Activated naive CD8-positive, alpha-beta T cell treated with anti-CD3 and anti-CD28 coated beads, Interleukin-2, amount 50 U/mL, for 24 hours (primary cell): Measurements from ENCODE around the gene OR10A4.
"Not testable (repeated sequence)": the region's sequence is repeated elsewhere in the genome, so short reads cannot be mapped to it uniquely, and the experiment has no call there.

Source experiments
- ATAC-seq: fragments of 150-1000 bp; cut with Tn5 transposase; one replicate; pipeline ENCODE4 v1.10.0; 2021
- DNase-seq: peaks from one replicate; pipeline ENCODE4 v3.0.0; 2021
- H3K27ac Mint-ChIP-seq: one replicate; pipeline ENCODE4 v1.8.0; 2021; ENCODE audit warnings: mild to moderate bottlenecking, mixed read lengths
- H3K27me3 Mint-ChIP-seq: one replicate; pipeline ENCODE4 v1.8.0; 2021; ENCODE audit warnings: mixed read lengths
- H3K36me3 Mint-ChIP-seq: one replicate; pipeline ENCODE4 v1.8.0; 2021; ENCODE audit warnings: low read depth, mixed read lengths
- H3K4me1 Mint-ChIP-seq: one replicate; pipeline ENCODE4 v1.8.0; 2021; ENCODE audit warnings: mixed read lengths
- H3K4me3 Mint-ChIP-seq: one replicate; pipeline ENCODE4 v1.8.0; 2021; ENCODE audit warnings: mild to moderate bottlenecking, moderate library complexity, mixed read lengths
- H3K9me3 Mint-ChIP-seq: one replicate; pipeline ENCODE4 v1.8.0; 2021; ENCODE audit warnings: mixed read lengths

OR10A4 gene

GRCh38 chr11:6876325-6876724 is at the start of gene OR10A4:
Gene OR10A4, plus strand, starts transcription at chr11:6876625. Its CDS starts 23 bp downstream, at chr11:6876648.
- Mint-ChIP-seq H3K4me1 (no peaks in the 10 kb centered on the region), H3K27ac (no peak within 1 kb of the TSS), H3K4me3 (no peak within 1 kb of the TSS), H3K27me3 (peaks cover 7% of the 10 kb centered on the region), H3K36me3 (no peaks in the 10 kb centered on the region), H3K9me3 (no peaks in the 10 kb centered on the region)
- DNase-seq = no peak
- no peak for ATAC-seq

GRCh38 chr11:6828103-6828502 is 48.3 kb upstream of the OR10A4 start:
- Mint-ChIP-seq H3K27ac (no peak overlapping the region), H3K36me3 (no peaks in the 10 kb centered on the region)

GRCh38 chr11:6833356-6833755 is 43.1 kb upstream of the OR10A4 start:
- Mint-ChIP-seq H3K36me3 (no peaks in the 10 kb centered on the region), H3K27me3 (peaks cover 5% of the 10 kb centered on the region), H3K4me3 (no peak overlapping the region), H3K27ac (no peak overlapping the region), H3K9me3 (no peaks in the 10 kb centered on the region), H3K4me1 (no peaks in the 10 kb centered on the region)
- ATAC-seq (no peak), DNase-seq (no peak)

More at GRCh38 chr11:6828103-6828502, 48.3 kb upstream of the OR10A4 start:
- Mint-ChIP-seq H3K27me3 (peaks cover 8% of the 10 kb centered on the region), H3K4me1 (no peaks in the 10 kb centered on the region), H3K4me3 (no peak overlapping the region), H3K9me3 (no peaks in the 10 kb centered on the region)
- no peak for ATAC-seq
- DNase-seq = no peak

GRCh38 chr11:6834021-6834420 is 42.4 kb upstream of the OR10A4 start:
- no peaks in the 10 kb centered on the region for H3K4me1 Mint-ChIP-seq
- no peak overlapping the region for H3K27ac Mint-ChIP-seq
- H3K9me3 Mint-ChIP-seq = no peaks in the 10 kb centered on the region
- no peak for DNase-seq
- no peak overlapping the region for H3K4me3 Mint-ChIP-seq
- H3K36me3 Mint-ChIP-seq = no peaks in the 10 kb centered on the region
- ATAC-seq = no peak
- H3K27me3 Mint-ChIP-seq = peaks cover 5% of the 10 kb centered on the region

- H3K27ac Mint-ChIP-seq = no peak overlapping the region
These were observed 34.7 kb upstream of the OR10A4 start for GRCh38 chr11:6841694-6842093.

GRCh38 chr11:6843670-6844069 is 32.8 kb upstream of the OR10A4 start:
- Mint-ChIP-seq H3K27me3 (peaks cover 12% of the 10 kb centered on the region), H3K36me3 (no peaks in the 10 kb centered on the region), H3K27ac (no peak overlapping the region), H3K9me3 (no peaks in the 10 kb centered on the region), H3K4me3 (no peak overlapping the region), H3K4me1 (no peaks in the 10 kb centered on the region)
- ATAC-seq (no peak), DNase-seq (no peak)

More at GRCh38 chr11:6841694-6842093, 34.7 kb upstream of the OR10A4 start:
- Mint-ChIP-seq H3K36me3 (no peaks in the 10 kb centered on the region), H3K4me1 (no peaks in the 10 kb centered on the region), H3K4me3 (no peak overlapping the region), H3K27me3 (peaks cover 12% of the 10 kb centered on the region), H3K9me3 (no peaks in the 10 kb centered on the region)
- ATAC-seq (no peak), DNase-seq (no peak)

GRCh38 chr11:6844356-6844755 is 32.1 kb upstream of the OR10A4 start:
- DNase-seq (no peak), ATAC-seq (no peak)
- Mint-ChIP-seq H3K27me3 (peaks cover 13% of the 10 kb centered on the region), H3K9me3 (no peaks in the 10 kb centered on the region), H3K4me1 (no peaks in the 10 kb centered on the region), H3K36me3 (no peaks in the 10 kb centered on the region), H3K4me3 (no peak overlapping the region), H3K27ac (no peak overlapping the region)

- H3K27ac Mint-ChIP-seq = no peak within 1 kb of the TSS
- ATAC-seq (no peak), DNase-seq (no peak)
- H3K36me3 Mint-ChIP-seq = no peaks in the 10 kb centered on the region
- no peaks in the 10 kb centered on the region for H3K4me1 Mint-ChIP-seq
- H3K27me3 Mint-ChIP-seq = peaks cover 14% of the 10 kb centered on the region
- H3K4me3 Mint-ChIP-seq = no peak within 1 kb of the TSS
- peaks cover under 1% of the 10 kb centered on the region for H3K9me3 Mint-ChIP-seq
These were observed 31.0 kb upstream of the OR10A4 start, which contains the start of gene OR10A5 for GRCh38 chr11:6845383-6845782. Gene OR10A5, plus strand, starts transcription at chr11:6845683. Its CDS starts 0 bp downstream, at chr11:6845683.

- DNase-seq (no peak), ATAC-seq (no peak)
- no peaks in the 10 kb centered on the region for H3K36me3 Mint-ChIP-seq
- H3K9me3 Mint-ChIP-seq = peaks cover 25% of the 10 kb centered on the region
- no peaks in the 10 kb centered on the region for H3K4me1 Mint-ChIP-seq
- H3K27me3 Mint-ChIP-seq = peaks cover 3% of the 10 kb centered on the region
- no peak overlapping the region for H3K4me3 Mint-ChIP-seq
- no peak overlapping the region for H3K27ac Mint-ChIP-seq
These were observed 25.9 kb upstream of the OR10A4 start for GRCh38 chr11:6850526-6850925.

- not testable (repeated sequence) for ATAC-seq, H3K27ac Mint-ChIP-seq, DNase-seq, H3K4me1 Mint-ChIP-seq, H3K4me3 Mint-ChIP-seq, H3K36me3 Mint-ChIP-seq, H3K27me3 Mint-ChIP-seq
- H3K9me3 Mint-ChIP-seq = peaks cover 29% of the 10 kb centered on the region
These were observed 21.6 kb upstream of the OR10A4 start for GRCh38 chr11:6854801-6855200.

- Mint-ChIP-seq H3K9me3 (peaks cover 25% of the 10 kb centered on the region), H3K27me3 (peaks cover 6% of the 10 kb centered on the region), H3K27ac (no peak overlapping the region), H3K4me1 (peaks cover 3% of the 10 kb centered on the region), H3K4me3 (no peak overlapping the region), H3K36me3 (no peaks in the 10 kb centered on the region)
- DNase-seq (no peak), ATAC-seq (no peak)
These were observed 20.4 kb upstream of the OR10A4 start for GRCh38 chr11:6855971-6856541.

GRCh38 chr11:6856871-6857270 is 19.6 kb upstream of the OR10A4 start:
- peaks cover 20% of the 10 kb centered on the region for H3K9me3 Mint-ChIP-seq
- H3K27me3 Mint-ChIP-seq = peaks cover 12% of the 10 kb centered on the region
- ATAC-seq (peak; percentile 63), DNase-seq (no peak)
- peaks cover 3% of the 10 kb centered on the region for H3K4me1 Mint-ChIP-seq
- H3K27ac Mint-ChIP-seq = no peak overlapping the region
- no peaks in the 10 kb centered on the region for H3K36me3 Mint-ChIP-seq
- H3K4me3 Mint-ChIP-seq = no peak overlapping the region

GRCh38 chr11:6862961-6863360 is 13.5 kb upstream of the OR10A4 start, which contains the start of gene OR10A2:
Gene OR10A2, plus strand, starts transcription at chr11:6863057. Its CDS starts 6,698 bp downstream, at chr11:6869755.
- no peak within 1 kb of the TSS for H3K27ac Mint-ChIP-seq
- ATAC-seq (no peak), DNase-seq (no peak)
- H3K9me3 Mint-ChIP-seq = peaks cover 4% of the 10 kb centered on the region
- peaks cover 12% of the 10 kb centered on the region for H3K27me3 Mint-ChIP-seq
- H3K4me1 Mint-ChIP-seq = no peaks in the 10 kb centered on the region
- no peak within 1 kb of the TSS for H3K4me3 Mint-ChIP-seq
- no peaks in the 10 kb centered on the region for H3K36me3 Mint-ChIP-seq

- ATAC-seq (no peak), DNase-seq (no peak)
- Mint-ChIP-seq H3K27me3 (peaks cover 12% of the 10 kb centered on the region), H3K36me3 (no peaks in the 10 kb centered on the region), H3K4me1 (no peaks in the 10 kb centered on the region), H3K9me3 (peaks cover 3% of the 10 kb centered on the region), H3K4me3 (no peak overlapping the region), H3K27ac (no peak overlapping the region)
These were observed 12.0 kb upstream of the OR10A4 start for GRCh38 chr11:6864438-6864837.

GRCh38 chr11:6871278-6871677 is 5.1 kb upstream of the OR10A4 start:
- Mint-ChIP-seq H3K27ac (no peak overlapping the region), H3K27me3 (peaks cover 6% of the 10 kb centered on the region), H3K4me3 (no peak overlapping the region), H3K4me1 (no peaks in the 10 kb centered on the region), H3K36me3 (no peaks in the 10 kb centered on the region), H3K9me3 (no peaks in the 10 kb centered on the region)
- DNase-seq (no peak), ATAC-seq (no peak)

- H3K9me3 Mint-ChIP-seq = no peaks in the 10 kb centered on the region
- ATAC-seq = no peak
- H3K27ac Mint-ChIP-seq = no peak overlapping the region
- no peak overlapping the region for H3K4me3 Mint-ChIP-seq
- no peaks in the 10 kb centered on the region for H3K4me1 Mint-ChIP-seq
- H3K27me3 Mint-ChIP-seq = peaks cover 6% of the 10 kb centered on the region
- no peak for DNase-seq
- no peaks in the 10 kb centered on the region for H3K36me3 Mint-ChIP-seq
These were observed 664 bp upstream of the OR10A4 start for GRCh38 chr11:6875761-6876160.
